ENCODE data around the gene ATP10B.

DNA sequence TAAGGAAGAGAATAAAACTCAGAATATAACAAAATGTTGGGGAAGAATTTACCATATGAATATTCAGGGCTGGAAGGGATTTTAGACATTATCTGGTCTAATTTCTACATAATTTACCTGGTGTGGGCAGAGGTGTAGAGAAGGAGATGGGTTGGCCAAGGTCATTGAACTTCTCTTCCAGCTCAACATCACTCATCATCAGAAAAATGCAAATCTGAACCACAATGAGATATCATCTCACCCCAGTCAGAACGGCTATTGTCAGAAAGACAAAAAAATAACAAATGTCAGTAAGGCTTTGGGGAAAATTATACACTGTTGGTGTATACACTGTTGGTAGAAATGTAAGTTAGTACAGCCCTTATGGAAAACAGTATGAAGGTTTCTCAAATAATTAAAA is 308.6 kb downstream of the ATP10B start:
- TF ChIP-seq YY1 (IDR thresholded peaks at IDR 0.05; ENCODE audit: low read depth) (no peak), MAX (IDR thresholded peaks at IDR 0.05; ENCODE audit: low read depth) (no peak), CTCF (IDR thresholded peaks at IDR 0.05) (no peak), MEF2A (IDR thresholded peaks at IDR 0.05; ENCODE audit: borderline replicate concordance, low read depth) (no peak), EP300 (IDR thresholded peaks at IDR 0.05; ENCODE audit: borderline replicate concordance in 1 of 2, low read depth in 1 of 2, low read length in 1 of 2) (no peak)
- TF ChIP-seq, protein P1, sequence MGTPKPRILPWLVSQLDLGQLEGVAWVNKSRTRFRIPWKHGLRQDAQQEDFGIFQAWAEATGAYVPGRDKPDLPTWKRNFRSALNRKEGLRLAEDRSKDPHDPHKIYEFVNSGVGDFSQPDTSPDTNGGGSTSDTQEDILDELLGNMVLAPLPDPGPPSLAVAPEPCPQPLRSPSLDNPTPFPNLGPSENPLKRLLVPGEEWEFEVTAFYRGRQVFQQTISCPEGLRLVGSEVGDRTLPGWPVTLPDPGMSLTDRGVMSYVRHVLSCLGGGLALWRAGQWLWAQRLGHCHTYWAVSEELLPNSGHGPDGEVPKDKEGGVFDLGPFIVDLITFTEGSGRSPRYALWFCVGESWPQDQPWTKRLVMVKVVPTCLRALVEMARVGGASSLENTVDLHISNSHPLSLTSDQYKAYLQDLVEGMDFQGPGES (IDR thresholded peaks at IDR 0.05; ENCODE audit: low read depth, low read length): no peak

Data from SK-N-SH (cell line).